HepG2 (cell line): ENCODE data around the gene HTRA2. TPM values are rescaled to one million over a fixed set of nuclear protein-coding genes. Genes with fewer than 3 reads are reported as not detected.

Experiments used
- CSRNP2 ChIP-seq: sonication (generic); formaldehyde crosslinking; conservative IDR thresholded peaks from 2 replicates; pipeline ENCODE4 v1.8.0; 2022; ENCODE audit warnings: low read depth, missing genetic modification reagents
- FOXA3 ChIP-seq: IDR thresholded peaks from 2 replicates; pipeline ENCODE4 v1.6.1; 2016; ENCODE audit warnings: missing genetic modification reagents, missing compliant biosample characterization
- HDAC1 ChIP-seq: sonication (generic); formaldehyde crosslinking; IDR thresholded peaks from 2 replicates; pipeline ENCODE4 v1.5.1; 2020; ENCODE audit warnings: mild to moderate bottlenecking, missing genetic modification reagents
- MAFF ChIP-seq: IDR thresholded peaks from 2 replicates; pipeline ENCODE4 v1.6.1; 2011; ENCODE audit warnings: low read depth, low read length, improper control_type of control experiment
- MAFG ChIP-seq: sonication (generic); formaldehyde crosslinking; IDR thresholded peaks from 2 replicates; pipeline ENCODE4 v1.5.1; 2020; ENCODE audit warnings: mild to moderate bottlenecking, missing genetic modification reagents
- MED8 ChIP-seq: sonication (generic); formaldehyde crosslinking; IDR thresholded peaks from 2 replicates; pipeline ENCODE4 v1.8.1; 2023; ENCODE audit warnings: mild to moderate bottlenecking, missing genetic modification reagents; ENCODE audit not compliant: insufficient replicate concordance
- MXI1 ChIP-seq: IDR thresholded peaks from 3 replicates; pipeline ENCODE4 v1.6.1; 2012; ENCODE audit warnings: low read depth, low read length, inconsistent platforms, borderline replicate concordance
- MYPOP ChIP-seq: sonication (generic); formaldehyde crosslinking; IDR thresholded peaks from 2 replicates; pipeline ENCODE4 v1.8.1; 2023; ENCODE audit warnings: mild to moderate bottlenecking, moderate library complexity, missing genetic modification reagents
- PPARG ChIP-seq: conservative IDR thresholded peaks from 2 replicates; pipeline ENCODE4 v1.6.1; 2016; ENCODE audit warnings: missing biosample characterization, missing genetic modification reagents
- PRDM4 ChIP-seq: sonication (generic); formaldehyde crosslinking; IDR thresholded peaks from 2 replicates; pipeline ENCODE4 v1.9.0; 2021; ENCODE audit warnings: missing genetic modification reagents, borderline replicate concordance
- SP140L ChIP-seq: sonication (generic); formaldehyde crosslinking; IDR thresholded peaks from 2 replicates; pipeline ENCODE4 v1.4.0; 2020; ENCODE audit warnings: missing genetic modification reagents, borderline replicate concordance
- THAP11 ChIP-seq: IDR thresholded peaks from 2 replicates; pipeline ENCODE4 v1.6.1; 2016; ENCODE audit warnings: missing biosample characterization, missing genetic modification reagents
- WIZ ChIP-seq: sonication (generic); formaldehyde crosslinking; IDR thresholded peaks from 2 replicates; pipeline ENCODE4 v1.5.1; 2020; ENCODE audit warnings: mild to moderate bottlenecking, missing genetic modification reagents
- ZBTB37 ChIP-seq: sonication (generic); formaldehyde crosslinking; IDR thresholded peaks from 2 replicates; pipeline ENCODE4 v1.4.0; 2020; ENCODE audit warnings: mild to moderate bottlenecking, missing genetic modification reagents
- ZBTB43 ChIP-seq: sonication (generic); formaldehyde crosslinking; conservative IDR thresholded peaks from 2 replicates; pipeline ENCODE4 v1.4.0; 2020; ENCODE audit warnings: missing genetic modification reagents
- ZIK1 ChIP-seq: sonication (generic); formaldehyde crosslinking; IDR thresholded peaks from 2 replicates; pipeline ENCODE4 v1.5.0; 2020; ENCODE audit warnings: mild to moderate bottlenecking, low read depth, missing genetic modification reagents, borderline replicate concordance
- ZNF101 ChIP-seq: sonication (generic); formaldehyde crosslinking; IDR thresholded peaks from 2 replicates; pipeline ENCODE4 v1.4.0; 2020; ENCODE audit warnings: mild to moderate bottlenecking, low read depth, missing genetic modification reagents, borderline replicate concordance
- ZNF44 ChIP-seq: sonication (generic); formaldehyde crosslinking; IDR thresholded peaks from 2 replicates; pipeline ENCODE4 v1.5.1; 2020; ENCODE audit warnings: mild to moderate bottlenecking, missing genetic modification reagents
- ZNF446 ChIP-seq: sonication (generic); formaldehyde crosslinking; IDR thresholded peaks from 2 replicates; pipeline ENCODE4 v1.5.0; 2020; ENCODE audit warnings: mild to moderate bottlenecking, missing genetic modification reagents
- ZNF556 ChIP-seq: sonication (generic); formaldehyde crosslinking; IDR thresholded peaks from 2 replicates; pipeline ENCODE4 v1.4.0; 2020; ENCODE audit warnings: mild to moderate bottlenecking, missing genetic modification reagents, borderline replicate concordance
- ZNF672 ChIP-seq: sonication (generic); formaldehyde crosslinking; IDR thresholded peaks from 2 replicates; pipeline ENCODE4 v1.8.1; 2022; ENCODE audit warnings: missing genetic modification reagents
- ZNF740 ChIP-seq: sonication (generic); formaldehyde crosslinking; IDR thresholded peaks from 2 replicates; pipeline ENCODE4 v1.4.0; 2020; ENCODE audit warnings: missing genetic modification reagents
- polyA plus RNA-seq, 8 experiments: library from polyadenylated mRNA; depleted of rRNA in 3 of 8; stranded (reverse) in 7 of 8; unstranded in 1 of 8; fragments of >200 nt; fragmentation: Illumina TruSeq in 4 of 8; extraction: Trizol in 4 of 8; gene quantifications; 2 replicates each; pipeline versions ENCODE4 v1.2.1 to v1.2.3, GENCODE V29; 2011 to 2016; ENCODE audit warnings: low read depth in 4 of 8, missing spikeins in 1 of 8, mixed read lengths in 1 of 8; ENCODE audit not compliant: insufficient read depth in 1 of 8
- total RNA-seq, 5 experiments: library from RNA; depleted of rRNA; stranded (reverse); fragments of >200 nt; fragmentation: Illumina TruSeq; extraction: Trizol; gene quantifications; 2 replicates each; pipeline ENCODE4 v1.2.3, GENCODE V29; 2016; ENCODE audit warnings: low read depth in 1 of 5

Gene HTRA2
- total and polyA plus RNA-seq, 2 of the 13 experiments (the other 11 are each of a cell fraction or from before 2014, with no cell fraction given), result 47.7 to 50.3 TPM

- TF ChIP-seq PRDM4 (CRISPR knock-in tag) (0 out of 2 replicates have a peak, but pooled peaks have one; percentile 57), THAP11 (peak; percentile 84), MYPOP (CRISPR knock-in tag) (no peak), SP140L (CRISPR knock-in tag) (0 out of 2 replicates have a peak, but pooled peaks have one; percentile 15), MAFG (no peak), ZBTB43 (peak; percentile 65), ZNF44 (no peak), MED8 (no peak), PPARG (CRISPR knock-in tag) (peak; percentile 76), MXI1 (peak; percentile 77; the same call in 1 of the 3 replicates), ZBTB37 (CRISPR knock-in tag) (no peak), ZNF101 (CRISPR knock-in tag) (no peak), FOXA3 (peak; percentile 73), ZNF556 (CRISPR knock-in tag) (peak; percentile 13; the same call in 1 of the 2 replicates), ZNF446 (CRISPR knock-in tag) (no peak), ZIK1 (no peak), WIZ (no peak), ZNF740 (CRISPR knock-in tag) (0 out of 2 replicates have a peak, but pooled peaks have one; percentile 42), HDAC1 (CRISPR knock-in tag) (peak; percentile 83), MAFF (no peak), CSRNP2 (CRISPR knock-in tag) (no peak), ZNF672 (CRISPR knock-in tag) (no peak)
These were observed 27.5 kb upstream of the HTRA2 start (continued) for GRCh38 chr2:74502147-74502719.
